NCI-H1105 treated with DMSO at 0.1 percent for 48 hours (cell line): ENCODE measurements around the gene TMEM132D.
"Not testable (repeated sequence)": the region's sequence is repeated elsewhere in the genome, so short reads cannot be mapped to it uniquely, and the experiment has no call there.

Source experiments
- DNase-seq: peaks from one replicate; lab custom pipeline; 2025; lab: John Stamatoyannopoulos, UW

TMEM132D gene

DNA sequence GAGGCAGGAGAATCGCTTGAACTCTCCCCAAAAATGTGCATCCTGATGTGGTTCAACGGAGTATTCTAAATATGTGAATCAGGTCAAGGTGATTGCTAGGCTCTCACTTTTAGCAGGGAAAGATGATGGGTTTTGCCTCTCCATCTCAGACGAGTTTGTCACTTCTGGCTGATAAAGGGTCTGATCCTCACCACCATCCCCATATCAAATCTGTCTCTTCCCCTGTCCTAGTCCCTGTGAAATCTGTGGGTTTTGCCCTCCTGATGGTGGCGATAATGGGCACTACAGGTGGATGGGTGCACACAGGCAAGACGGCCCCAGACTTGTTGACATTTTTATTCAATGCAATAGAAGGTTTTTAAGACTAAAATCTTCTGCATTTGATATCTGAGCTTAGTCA is 665.9 kb downstream of the TMEM132D start:
- no peak for DNase-seq

GRCh38 chr12:129234209-129234608 is 669.6 kb downstream of the TMEM132D start:
- no peak for DNase-seq

DNA sequence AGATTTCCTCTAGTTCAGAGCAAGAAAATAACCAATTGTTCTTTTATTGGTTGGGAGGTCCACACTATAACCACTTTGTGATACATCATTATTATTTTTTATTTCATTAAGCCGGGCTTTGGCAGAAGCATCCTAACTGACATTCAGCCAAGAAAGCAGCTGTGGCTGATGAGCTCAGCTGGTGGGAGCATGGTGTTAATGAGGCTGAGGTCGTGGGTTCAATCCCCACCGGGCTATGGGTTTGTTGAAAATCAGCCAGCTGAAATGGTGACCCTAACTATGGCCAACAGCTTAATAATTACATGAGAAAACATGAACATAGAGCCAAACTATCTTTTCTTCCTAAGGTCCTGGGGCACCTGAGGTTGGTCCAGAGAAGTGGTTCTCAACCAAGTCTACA is 672.3 kb downstream of the TMEM132D start:
- no peak for DNase-seq

GRCh38 chr12:129230995-129231394 is 672.8 kb downstream of the TMEM132D start:
- DNase-seq, result no peak

DNA sequence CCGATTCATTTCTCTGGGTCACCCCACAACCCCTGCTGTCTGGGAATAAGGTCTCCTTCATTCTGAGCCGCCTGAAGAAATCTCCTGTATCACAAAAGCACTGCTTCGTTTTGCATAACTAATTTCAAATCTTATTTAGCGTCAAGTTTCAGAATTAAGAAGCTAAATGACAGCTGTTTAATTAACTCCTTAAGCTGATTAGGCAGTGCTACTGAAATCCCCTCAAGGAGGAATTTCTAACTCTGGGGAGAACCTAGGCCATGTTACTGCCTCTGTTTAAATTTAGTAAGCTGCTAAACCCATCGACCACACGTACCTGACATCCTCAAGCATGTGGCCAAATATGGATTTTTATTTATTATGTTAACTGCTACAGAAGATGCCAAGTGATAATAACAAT is 677.0 kb downstream of the TMEM132D start:
- no peak for DNase-seq

GRCh38 chr12:129226005-129226404 is 677.8 kb downstream of the TMEM132D start:
- DNase-seq, result no peak

DNA sequence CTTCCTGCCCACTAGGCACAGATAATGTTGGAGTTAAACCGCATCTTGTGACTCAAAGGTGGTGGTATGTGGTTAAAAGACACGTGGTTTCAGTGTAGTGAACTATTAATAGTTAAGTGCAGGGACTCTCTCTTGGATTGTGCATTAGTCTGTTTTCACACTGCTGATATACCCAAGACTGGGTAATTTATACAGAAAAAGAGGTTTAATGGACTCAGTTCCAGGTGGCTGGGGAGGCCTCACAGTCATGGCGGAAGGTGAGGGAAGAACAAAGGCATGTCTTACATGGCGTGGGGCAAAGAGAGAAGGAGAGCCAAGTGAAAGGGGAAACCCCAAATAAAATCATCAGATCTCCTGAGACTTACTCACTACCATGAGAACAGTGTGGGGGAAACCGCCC is 688.3 kb downstream of the TMEM132D start:
- no peak for DNase-seq

GRCh38 chr12:129213551-129213950 is 690.3 kb downstream of the TMEM132D start:
- DNase-seq, result no peak

DNA sequence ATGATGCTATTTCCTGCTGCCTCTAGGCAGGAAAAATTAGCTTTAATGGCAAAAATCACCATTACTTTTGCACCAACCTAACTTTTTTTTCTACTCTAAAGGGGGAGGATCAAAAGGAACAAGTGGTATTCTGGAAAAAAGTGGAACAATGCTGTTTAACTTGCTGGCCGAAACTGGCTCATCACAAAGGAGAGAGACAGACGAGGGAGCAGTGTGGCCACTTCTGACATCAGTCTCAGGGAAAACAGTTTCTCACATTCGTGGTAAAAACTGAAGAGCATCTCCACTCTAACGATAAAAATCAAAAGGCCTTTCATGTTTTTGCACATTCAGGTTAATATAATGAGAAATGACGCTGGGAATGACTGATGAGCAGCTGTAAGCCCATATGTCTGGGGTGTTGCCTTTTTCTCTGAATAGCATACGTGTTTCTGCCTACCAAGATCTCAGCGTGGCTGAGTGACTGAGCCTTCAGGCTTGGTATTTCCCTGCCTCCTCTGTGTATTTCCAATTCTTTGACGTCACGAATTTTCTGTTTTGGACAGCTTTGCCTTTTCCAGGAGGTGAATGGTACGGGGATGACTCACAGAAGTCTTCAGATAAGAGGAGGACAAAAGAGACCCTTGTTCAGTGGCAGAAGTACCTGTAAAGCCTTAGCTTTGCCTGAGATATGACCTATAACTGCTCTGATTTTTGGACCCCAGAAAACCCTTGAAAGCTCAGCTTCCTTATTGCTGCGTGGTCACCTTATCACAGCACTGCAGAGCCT is 691.8 kb downstream of the TMEM132D start:
- no peak for DNase-seq

DNA sequence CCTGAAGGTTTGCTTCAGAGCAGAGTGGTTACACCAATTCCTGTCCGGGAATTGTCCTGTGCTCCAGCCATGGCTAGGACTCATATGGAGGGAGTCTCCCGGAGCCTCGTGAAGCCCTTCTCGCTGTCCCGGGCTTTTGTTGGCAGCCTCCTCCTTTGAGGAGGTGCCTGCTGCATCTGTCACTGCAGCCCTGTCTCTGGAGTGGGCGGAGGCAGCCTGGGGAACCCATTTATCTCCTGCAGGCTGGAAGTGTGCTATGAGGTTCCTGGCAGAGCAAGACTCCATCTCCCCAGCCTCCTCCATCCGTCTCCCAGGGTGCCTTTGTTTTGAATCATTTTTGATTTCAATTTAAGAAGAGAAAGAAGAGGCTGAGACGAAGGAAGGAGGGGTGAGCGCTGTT is 695.3 kb downstream of the TMEM132D start:
- DNase-seq, result no peak

DNA sequence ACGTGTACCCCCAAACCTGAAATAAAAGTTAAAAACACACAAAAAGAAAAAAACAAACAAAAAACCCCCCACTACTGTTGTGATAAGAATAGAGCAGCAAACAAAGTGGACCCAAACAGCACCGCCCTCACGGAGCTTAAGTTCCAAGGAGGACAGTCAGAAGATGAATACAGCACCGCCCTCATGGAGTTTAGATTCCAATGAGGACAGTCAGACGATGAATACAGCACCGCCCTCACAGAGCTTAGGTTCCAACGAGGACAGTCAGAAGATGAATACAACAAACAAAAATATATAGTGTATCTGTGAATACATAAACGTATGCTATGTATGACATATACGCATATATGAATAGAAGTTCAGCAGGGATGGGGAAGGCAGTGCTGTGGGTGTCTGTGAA is 696.7 kb downstream of the TMEM132D start:
- no peak for DNase-seq

- no peak for DNase-seq
Measured at GRCh38 chr12:129203456-129203855, 700.4 kb downstream of the TMEM132D start.

- no peak for DNase-seq
Measured at GRCh38 chr12:129202109-129202814, 701.6 kb downstream of the TMEM132D start.

- DNase-seq, result no peak
Measured at GRCh38 chr12:129201029-129201428, 702.8 kb downstream of the TMEM132D start.

- no peak for DNase-seq
Measured at GRCh38 chr12:129200576-129200975, 703.2 kb downstream of the TMEM132D start.

DNA sequence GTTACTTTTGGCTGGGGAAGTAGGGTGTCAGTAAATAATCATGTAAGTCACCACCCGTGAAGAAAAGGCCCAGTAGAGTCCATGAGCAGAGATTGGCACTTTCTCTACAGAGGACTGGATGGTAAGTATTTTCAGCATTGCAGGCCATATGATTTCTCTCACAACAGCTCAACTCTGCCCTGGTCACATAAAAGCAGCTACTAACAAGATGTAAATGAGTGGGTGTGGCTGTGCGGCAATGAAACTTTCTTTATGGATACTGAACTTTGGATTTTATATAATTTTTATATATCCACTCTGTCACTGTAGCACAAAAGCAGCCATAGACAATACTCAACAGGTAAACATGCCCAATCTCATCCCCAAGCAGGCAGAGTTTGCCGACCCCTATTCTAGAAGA is 706.9 kb downstream of the TMEM132D start:
- no peak for DNase-seq

- no peak for DNase-seq
Measured at GRCh38 chr12:129195081-129195480, 708.7 kb downstream of the TMEM132D start.

- DNase-seq, result no peak
Measured at GRCh38 chr12:129193263-129193871, 710.5 kb downstream of the TMEM132D start.

DNA sequence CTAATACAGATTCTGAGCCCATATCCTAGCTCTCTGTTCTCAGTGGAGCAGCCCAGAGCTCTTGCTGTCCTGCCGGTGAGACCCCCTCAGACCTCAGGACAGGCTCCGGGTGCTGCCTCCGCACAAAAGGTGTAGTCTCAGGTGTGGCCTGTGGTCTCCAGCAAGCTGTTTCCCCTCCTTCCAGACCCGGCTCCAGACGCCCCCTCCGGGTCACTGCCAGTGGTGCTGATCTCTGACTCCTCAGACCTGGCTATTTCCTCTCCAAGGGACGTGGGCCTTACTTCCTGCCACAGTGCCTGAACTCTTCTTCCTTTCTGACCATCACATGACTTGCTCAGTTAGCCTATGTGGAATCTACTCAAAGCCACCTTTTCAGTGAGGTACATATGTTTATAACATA is 713.0 kb downstream of the TMEM132D start:
- no peak for DNase-seq

GRCh38 chr12:129189879-129190278 is 713.9 kb downstream of the TMEM132D start:
- DNase-seq, result not testable (repeated sequence)

DNA sequence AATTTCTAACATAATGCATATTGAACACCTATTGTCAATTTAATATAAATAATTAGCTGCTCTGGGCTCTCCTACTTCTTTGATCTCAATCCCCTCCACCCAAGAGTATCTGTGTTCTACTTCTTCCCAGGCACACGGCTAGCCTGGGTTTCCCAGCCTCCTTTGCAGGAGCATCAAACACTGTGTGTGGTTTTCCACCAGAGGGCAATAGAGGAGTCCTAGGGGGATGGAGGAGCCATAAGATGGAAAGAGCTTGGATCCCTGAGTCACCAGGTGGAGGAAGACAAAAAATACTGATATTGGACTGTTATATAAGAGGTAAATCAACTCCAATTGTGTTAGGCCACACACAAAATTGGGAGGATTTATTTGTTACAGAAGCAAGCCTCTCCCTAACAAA is 716.9 kb downstream of the TMEM132D start:
- DNase-seq, result no peak

- no peak for DNase-seq
Measured at GRCh38 chr12:129185855-129186254, 718.0 kb downstream of the TMEM132D start.
